Panc1 (cell line): ENCODE measurements around the gene SMIM29.

Source experiments
- POLR2AphosphoS5 ChIP-seq: IDR thresholded peaks from 2 replicates; pipeline ENCODE4 v1.6.1; 2012; ENCODE audit warnings: mild to moderate bottlenecking, low read depth, low read length, moderate library complexity
- SIN3A ChIP-seq: IDR thresholded peaks from 2 replicates; pipeline ENCODE4 v1.6.1; 2012; ENCODE audit warnings: low read depth, mild to moderate bottlenecking, low read length, moderate library complexity, borderline replicate concordance; ENCODE audit not compliant: insufficient read depth
- TCF7L2 ChIP-seq: IDR thresholded peaks from 2 replicates; pipeline ENCODE4 v1.6.1; 2011; ENCODE audit warnings: mild to moderate bottlenecking, low read depth, low read length, inconsistent platforms
- TF ChIP-seq, protein P1 (sequence below), 2 experiments: IDR thresholded peaks; 2 replicates each; pipeline ENCODE4 v1.6.1; 2011 to 2012; ENCODE audit warnings: low read depth in 2 of 2, control low read depth in 1 of 2, low read length in 1 of 2, mild to moderate bottlenecking in 1 of 2, moderate library complexity in 1 of 2; ENCODE audit not compliant: insufficient read depth in 1 of 2
- TF ChIP-seq, protein P2 (sequence below): fragments of 450-650 bp; IDR thresholded peaks from 2 replicates; pipeline ENCODE4 v1.5.1; 2017; ENCODE audit warnings: mild to moderate bottlenecking

DNA sequence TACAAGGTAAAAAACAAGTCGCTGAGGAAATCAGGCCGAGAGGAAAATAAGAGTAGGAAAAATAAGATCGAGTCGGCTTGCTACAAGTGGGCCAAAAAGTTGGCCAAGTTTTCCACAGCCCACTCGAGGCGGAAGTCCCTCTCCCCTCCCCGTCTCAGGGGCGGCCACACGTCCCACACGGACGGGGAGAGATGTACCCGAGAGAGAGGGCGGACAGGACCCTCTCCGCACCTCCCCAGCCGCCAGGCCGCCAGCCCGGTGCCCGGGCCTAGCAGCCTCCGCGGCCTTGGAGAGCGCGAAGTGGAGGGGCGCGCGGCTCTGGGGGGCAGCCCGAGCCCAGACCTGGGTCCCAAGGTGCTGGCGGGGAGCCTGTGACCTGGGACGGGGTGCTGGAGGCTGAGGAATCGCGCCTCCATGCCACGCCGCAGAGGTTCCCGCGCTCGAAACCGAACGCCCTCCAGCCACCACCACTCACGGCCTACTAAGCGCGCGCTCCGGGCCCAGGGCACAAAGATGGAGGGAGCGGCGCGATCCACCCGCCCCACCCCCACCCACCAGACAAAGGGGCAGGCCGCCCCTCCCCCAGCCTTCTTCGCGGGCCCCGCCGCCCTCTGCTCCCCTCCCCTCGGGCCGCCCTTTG, 14.0 kb downstream of the SMIM29 start:
- no peak; the same call in 1 of the 2 replicates for TF ChIP-seq POLR2AphosphoS5
- TF ChIP-seq, protein P1, sequence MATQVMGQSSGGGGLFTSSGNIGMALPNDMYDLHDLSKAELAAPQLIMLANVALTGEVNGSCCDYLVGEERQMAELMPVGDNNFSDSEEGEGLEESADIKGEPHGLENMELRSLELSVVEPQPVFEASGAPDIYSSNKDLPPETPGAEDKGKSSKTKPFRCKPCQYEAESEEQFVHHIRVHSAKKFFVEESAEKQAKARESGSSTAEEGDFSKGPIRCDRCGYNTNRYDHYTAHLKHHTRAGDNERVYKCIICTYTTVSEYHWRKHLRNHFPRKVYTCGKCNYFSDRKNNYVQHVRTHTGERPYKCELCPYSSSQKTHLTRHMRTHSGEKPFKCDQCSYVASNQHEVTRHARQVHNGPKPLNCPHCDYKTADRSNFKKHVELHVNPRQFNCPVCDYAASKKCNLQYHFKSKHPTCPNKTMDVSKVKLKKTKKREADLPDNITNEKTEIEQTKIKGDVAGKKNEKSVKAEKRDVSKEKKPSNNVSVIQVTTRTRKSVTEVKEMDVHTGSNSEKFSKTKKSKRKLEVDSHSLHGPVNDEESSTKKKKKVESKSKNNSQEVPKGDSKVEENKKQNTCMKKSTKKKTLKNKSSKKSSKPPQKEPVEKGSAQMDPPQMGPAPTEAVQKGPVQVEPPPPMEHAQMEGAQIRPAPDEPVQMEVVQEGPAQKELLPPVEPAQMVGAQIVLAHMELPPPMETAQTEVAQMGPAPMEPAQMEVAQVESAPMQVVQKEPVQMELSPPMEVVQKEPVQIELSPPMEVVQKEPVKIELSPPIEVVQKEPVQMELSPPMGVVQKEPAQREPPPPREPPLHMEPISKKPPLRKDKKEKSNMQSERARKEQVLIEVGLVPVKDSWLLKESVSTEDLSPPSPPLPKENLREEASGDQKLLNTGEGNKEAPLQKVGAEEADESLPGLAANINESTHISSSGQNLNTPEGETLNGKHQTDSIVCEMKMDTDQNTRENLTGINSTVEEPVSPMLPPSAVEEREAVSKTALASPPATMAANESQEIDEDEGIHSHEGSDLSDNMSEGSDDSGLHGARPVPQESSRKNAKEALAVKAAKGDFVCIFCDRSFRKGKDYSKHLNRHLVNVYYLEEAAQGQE (IDR thresholded peaks at IDR 0.05; ENCODE audit: insufficient read depth in 1 of 2, low read depth in 2 of 2, low read length in 1 of 2): no peak
- TF ChIP-seq, protein P2, sequence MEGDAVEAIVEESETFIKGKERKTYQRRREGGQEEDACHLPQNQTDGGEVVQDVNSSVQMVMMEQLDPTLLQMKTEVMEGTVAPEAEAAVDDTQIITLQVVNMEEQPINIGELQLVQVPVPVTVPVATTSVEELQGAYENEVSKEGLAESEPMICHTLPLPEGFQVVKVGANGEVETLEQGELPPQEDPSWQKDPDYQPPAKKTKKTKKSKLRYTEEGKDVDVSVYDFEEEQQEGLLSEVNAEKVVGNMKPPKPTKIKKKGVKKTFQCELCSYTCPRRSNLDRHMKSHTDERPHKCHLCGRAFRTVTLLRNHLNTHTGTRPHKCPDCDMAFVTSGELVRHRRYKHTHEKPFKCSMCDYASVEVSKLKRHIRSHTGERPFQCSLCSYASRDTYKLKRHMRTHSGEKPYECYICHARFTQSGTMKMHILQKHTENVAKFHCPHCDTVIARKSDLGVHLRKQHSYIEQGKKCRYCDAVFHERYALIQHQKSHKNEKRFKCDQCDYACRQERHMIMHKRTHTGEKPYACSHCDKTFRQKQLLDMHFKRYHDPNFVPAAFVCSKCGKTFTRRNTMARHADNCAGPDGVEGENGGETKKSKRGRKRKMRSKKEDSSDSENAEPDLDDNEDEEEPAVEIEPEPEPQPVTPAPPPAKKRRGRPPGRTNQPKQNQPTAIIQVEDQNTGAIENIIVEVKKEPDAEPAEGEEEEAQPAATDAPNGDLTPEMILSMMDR: no peak
- TF ChIP-seq SIN3A: no peak
- no peak for TF ChIP-seq TCF7L2
